ENCODE measurements around the gene PSTPIP2. TPM values are rescaled to one million over a fixed set of nuclear protein-coding genes. Genes with fewer than 3 reads are reported as not detected.
A peak's percentile ranks its signal among the peaks of the same experiment; 100 is the strongest.

Gene PSTPIP2
- total RNA-seq, 1 donor from 2014 or later = 10.0 TPM

GRCh38 chr18:46046688-46047087 lies 25.4 kb downstream of the PSTPIP2 start:
- DNase-seq (ENCODE audit: low spot score) (no peak), ATAC-seq (no peak)
- intact Hi-C loops (cut with DNase I) = no loop called here

DNA sequence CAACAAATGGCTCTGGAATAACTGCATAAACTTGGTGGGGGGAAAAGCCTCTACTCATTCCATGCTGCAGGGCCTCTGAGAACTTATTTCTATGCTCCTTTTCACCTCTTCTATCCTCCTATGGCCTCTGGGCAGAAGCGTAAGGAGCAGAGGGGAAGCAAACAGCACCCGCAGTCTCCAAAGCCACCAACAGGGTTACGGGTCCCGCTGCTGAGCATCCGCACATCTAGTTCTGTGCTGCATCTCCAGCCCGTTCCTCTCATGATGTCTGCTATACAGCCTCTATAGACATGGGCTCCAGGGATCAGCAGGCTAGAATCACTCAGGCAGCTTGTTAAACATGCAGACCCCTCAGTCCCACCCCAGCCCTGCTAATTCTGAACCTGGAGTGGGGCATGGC lies 25.9 kb downstream of the PSTPIP2 start:
- intact Hi-C loops (cut with DNase I) = no loop called here
- ATAC-seq (no peak), DNase-seq (ENCODE audit: low spot score) (no peak)

DNA sequence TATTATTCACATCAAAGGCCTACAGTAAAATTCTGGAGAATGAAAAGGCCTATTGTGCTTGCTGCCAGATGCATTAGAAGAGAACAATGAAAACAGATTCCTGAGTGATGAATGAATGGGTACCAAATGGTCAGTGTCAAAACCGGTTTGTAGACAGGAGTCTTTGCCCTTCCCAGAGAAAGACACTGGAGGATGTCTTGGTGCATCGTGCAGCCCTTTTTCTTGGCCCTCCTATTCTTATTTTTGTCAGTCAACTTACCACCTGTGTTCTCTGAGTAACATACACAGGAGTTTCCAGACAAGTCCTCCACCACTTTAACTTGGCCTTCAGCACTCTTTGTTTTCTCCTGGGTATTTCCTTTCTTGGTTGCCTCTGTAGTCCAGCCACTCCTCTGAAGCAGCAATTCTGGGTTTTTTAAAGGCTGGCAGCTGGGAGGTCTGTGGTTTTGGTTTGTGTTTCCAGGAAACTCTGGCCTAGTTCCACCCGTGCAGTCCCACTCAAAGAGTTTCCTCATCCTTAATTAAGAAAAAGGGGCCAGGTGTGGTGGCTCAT lies 29.4 kb downstream of the PSTPIP2 start:
- ATAC-seq (peak; percentile 76), DNase-seq (ENCODE audit: low spot score) (no peak)
- intact Hi-C loops (cut with DNase I) = no loop called here

DNA sequence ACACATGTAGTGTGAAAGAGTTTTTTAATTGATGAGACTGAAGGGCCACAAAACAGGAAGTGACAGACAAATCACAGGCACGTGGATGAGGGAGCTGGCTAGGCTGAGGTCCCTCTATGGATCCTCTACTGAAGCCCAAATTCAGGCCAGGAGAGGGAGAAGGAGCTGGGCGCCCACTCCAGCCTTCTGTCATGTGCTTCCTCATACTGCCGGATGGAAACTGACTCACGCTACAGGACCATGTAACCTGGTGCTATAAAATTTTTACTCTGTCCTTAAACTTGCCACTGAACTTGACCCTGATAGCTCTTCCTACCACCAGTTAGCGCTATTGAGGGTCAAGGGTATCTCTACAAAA lies 31.3 kb downstream of the PSTPIP2 start:
- ATAC-seq (no peak), DNase-seq (ENCODE audit: low spot score) (no peak)
- intact Hi-C loops (cut with DNase I) = no loop called here

DNA sequence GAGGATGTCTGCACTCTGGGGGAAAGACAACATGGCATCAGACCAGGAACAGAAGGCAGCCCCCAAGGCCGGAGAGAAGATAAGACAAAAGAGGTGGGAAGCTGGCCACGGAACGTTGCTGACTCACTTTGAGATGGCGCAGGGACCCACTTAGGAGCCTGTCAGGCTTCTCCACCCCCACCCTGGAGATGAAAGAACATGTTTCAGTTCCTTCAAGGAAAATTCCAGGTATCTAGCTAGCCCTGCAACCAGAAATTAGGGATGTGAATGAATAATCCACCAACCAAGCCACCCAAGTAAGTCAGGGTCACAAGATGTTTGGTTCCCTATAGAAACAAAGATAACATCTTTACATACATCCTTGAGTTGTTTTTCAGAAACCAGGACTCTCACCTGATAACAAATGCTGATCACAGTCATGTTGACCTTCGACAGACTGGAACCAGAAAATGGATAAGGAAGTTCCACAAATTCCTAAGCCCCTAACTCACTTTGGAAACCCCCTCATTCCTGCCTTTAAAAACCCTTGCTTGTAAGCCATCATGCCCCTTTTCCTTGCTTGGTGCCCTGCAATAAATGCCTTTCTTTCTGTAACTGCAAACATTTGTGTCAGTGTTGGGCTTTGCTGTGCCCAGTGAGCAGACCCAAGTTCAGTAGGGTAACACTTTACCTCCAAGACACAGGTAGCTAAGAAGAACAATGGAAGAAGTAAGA lies 31.9 kb downstream of the PSTPIP2 start:
- intact Hi-C loops (cut with DNase I) = no loop called here
- ATAC-seq (no peak), DNase-seq (ENCODE audit: low spot score) (no peak)

- no peak for ATAC-seq
- intact Hi-C loops (cut with DNase I) = no loop called here
- DNase-seq (ENCODE audit: low spot score) = no peak
These were observed 34.4 kb downstream of the PSTPIP2 start for GRCh38 chr18:46037512-46038305.

DNA sequence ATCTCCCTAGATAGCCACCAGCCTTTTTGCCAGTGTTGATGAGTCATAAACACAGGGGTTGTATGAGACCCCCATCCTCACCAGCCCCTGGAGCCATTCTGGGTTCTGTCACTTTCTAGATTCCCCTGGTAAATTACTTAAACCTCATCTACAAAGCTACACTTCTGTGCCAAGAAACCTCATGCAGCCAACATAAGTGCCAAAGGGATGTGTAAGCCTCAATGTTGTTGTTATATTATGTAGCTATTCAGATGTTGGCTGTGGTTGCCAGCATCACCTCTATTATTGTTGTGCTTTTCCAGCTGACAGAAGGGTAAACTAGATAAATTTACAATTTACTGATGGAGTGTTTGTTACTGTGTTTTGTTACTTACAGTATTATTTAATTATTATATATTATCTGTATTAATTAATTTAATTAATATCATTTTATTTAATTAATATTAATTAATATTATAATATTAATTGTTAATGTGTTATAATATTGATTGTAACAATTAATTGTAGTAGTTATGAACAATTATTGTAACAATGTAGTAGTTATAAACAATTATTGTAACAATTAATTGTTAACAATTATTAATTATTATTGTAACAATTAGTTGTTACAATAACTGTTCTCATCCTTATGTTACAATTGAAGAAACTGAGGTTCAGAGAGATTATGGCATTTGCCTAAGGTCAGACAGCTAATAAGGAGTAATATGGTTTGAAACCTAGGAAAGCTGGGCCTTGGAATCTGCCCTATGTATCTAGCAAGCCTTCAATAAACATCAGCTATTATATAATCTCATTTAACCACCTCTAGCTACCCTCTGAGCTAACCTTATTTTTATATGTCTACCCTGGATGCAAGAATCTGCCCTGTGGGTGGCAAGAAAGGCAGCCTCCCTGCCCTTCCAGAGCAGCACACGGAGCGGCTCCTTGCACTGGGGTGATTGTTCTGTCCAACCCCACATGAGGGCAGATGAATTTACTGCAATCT lies 36.1 kb downstream of the PSTPIP2 start:
- DNase-seq (ENCODE audit: low spot score) = no peak
- ATAC-seq = no peak
- intact Hi-C loops (cut with DNase I) = no loop called here

DNA sequence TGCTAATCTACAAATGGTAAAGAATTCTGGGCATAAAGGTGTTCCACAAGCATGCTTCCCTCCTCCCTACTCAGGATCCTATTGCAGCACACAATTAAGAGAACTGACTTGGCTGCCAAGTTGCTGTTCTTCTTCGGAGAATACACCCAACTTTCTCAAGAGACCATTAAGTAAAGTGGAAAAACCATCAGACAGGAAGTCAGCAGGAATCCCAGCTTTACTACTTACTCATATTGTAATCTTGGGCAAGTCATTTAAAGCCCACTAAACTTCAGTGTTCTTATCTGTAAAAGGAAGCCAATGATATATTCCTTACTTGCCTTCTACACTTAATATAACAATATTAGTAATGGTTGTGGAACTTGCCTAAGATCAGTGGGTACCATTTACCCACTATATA lies 37.8 kb downstream of the PSTPIP2 start:
- ATAC-seq (no peak), DNase-seq (ENCODE audit: low spot score) (no peak)
- intact Hi-C loops (cut with DNase I) = no loop called here

DNA sequence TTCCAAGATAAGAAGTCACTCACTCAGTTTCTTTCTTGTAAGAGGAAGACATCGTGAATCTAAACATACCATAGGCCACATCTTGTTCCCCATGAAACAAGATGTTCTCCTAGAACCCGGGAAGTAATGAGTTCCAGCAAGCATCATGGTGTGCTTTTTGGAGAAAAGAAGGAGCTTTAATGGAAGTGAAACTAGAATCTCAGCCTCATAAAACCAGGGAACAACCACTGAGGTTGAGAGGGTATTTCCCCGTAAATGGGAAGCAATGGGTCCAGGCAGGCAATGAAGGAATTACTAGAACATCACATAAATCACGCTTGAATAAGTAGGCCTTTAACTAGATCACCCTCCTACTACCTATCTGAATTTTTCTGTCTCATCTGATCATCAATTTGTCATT lies 40.3 kb downstream of the PSTPIP2 start:
- ATAC-seq (no peak), DNase-seq (ENCODE audit: low spot score) (no peak)
- intact Hi-C loops (cut with DNase I) = no loop called here

DNA sequence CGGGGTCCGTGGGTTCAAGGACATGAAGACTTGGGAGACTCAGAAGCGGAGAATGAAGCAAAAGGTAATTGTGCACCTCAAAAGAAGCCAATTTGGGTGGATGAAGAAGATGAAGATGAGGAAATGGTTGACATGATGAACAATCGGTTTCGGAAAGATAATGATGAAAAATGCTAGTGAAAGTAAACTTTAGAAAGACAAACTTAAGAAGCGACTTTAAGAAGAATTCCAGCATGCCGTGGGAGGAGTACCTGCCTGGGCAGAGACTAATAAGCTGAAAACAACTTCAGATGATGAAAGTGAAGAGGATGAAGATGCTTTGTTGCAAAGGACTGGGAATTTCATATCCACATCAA lies 43.5 kb downstream of the PSTPIP2 start:
- intact Hi-C loops (cut with DNase I) = no loop called here
- ATAC-seq = no peak

GRCh38 chr18:46019936-46020335 lies 52.1 kb downstream of the PSTPIP2 start:
- DNase-seq (ENCODE audit: low spot score) (no peak), ATAC-seq (no peak)
- intact Hi-C loops (cut with DNase I) = no loop called here

More for the DNA sequence above, 43.5 kb downstream of the PSTPIP2 start:
- DNase-seq (ENCODE audit: low spot score) = no peak

- ATAC-seq (no peak), DNase-seq (ENCODE audit: low spot score) (no peak)
- intact Hi-C loops (cut with DNase I) = no loop called here
These were observed 58.4 kb downstream of the PSTPIP2 start for GRCh38 chr18:46013484-46014189.

- intact Hi-C loops (cut with DNase I) = no loop called here
- DNase-seq (ENCODE audit: low spot score) = no peak
- ATAC-seq = peak; percentile 20
These were observed 61.4 kb downstream of the PSTPIP2 start for GRCh38 chr18:46010676-46011075.

GRCh38 chr18:46010050-46010449 lies 62.0 kb downstream of the PSTPIP2 start:
- no peak for ATAC-seq
- intact Hi-C loops (cut with DNase I) = no loop called here

GRCh38 chr18:46009125-46009840 lies 62.8 kb downstream of the PSTPIP2 start:
- DNase-seq (ENCODE audit: low spot score) (no peak), ATAC-seq (peak; percentile 49)
- intact Hi-C loops (cut with DNase I) = no loop called here

More at GRCh38 chr18:46010050-46010449, 62.0 kb downstream of the PSTPIP2 start:
- no peak for DNase-seq (ENCODE audit: low spot score)

- no peak for ATAC-seq
- intact Hi-C loops (cut with DNase I) = no loop called here
- no peak for DNase-seq (ENCODE audit: low spot score)
These were observed 63.5 kb downstream of the PSTPIP2 start for GRCh38 chr18:46008531-46008930.

- ATAC-seq (no peak), DNase-seq (ENCODE audit: low spot score) (no peak)
- intact Hi-C loops (cut with DNase I) = no loop called here
These were observed 64.9 kb downstream of the PSTPIP2 start for GRCh38 chr18:46007165-46007564.

DNA sequence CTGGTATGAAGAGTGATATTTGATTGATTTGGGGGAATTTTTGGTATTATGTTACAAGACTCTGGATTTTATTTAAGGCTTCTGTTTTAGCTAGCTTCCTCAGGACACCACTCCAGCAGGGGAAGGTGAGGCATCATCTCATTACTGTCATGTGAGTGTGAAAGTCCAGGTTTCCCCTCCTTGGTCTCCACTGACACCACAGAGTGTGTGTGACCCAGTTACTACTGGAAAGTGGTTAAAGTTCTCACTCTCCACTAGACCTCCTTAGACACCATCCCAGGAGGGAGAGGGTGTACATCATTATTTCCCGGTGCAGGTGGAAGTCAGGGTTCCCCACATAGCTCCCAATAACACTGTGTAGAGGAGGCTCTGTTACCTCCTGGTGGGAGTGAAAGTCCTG lies 69.1 kb downstream of the PSTPIP2 start:
- intact Hi-C loops (cut with DNase I) = no loop called here
- DNase-seq (ENCODE audit: low spot score) (no peak), ATAC-seq (no peak)
